HepG2 (cell line): Measurements from ENCODE around the gene ATP6V0E2. TPM values are rescaled to one million over a fixed set of nuclear protein-coding genes. Genes with fewer than 3 reads are reported as not detected.

Experiments
- CENPT ChIP-seq: sonication (generic); formaldehyde crosslinking; IDR thresholded peaks from 2 replicates; pipeline ENCODE4 v1.8.0; 2022; ENCODE audit warnings: low read depth, mild to moderate bottlenecking, moderate library complexity, missing genetic modification reagents
- CERS6 ChIP-seq: sonication (generic); formaldehyde crosslinking; IDR thresholded peaks from 2 replicates; pipeline ENCODE4 v1.5.0; 2020; ENCODE audit warnings: missing genetic modification reagents
- ETV5 ChIP-seq: IDR thresholded peaks from 2 replicates; pipeline ENCODE4 v1.6.1; 2018; ENCODE audit warnings: missing biosample characterization, missing genetic modification reagents, inconsistent platforms, borderline replicate concordance
- HOXA3 ChIP-seq: sonication (generic); formaldehyde crosslinking; IDR thresholded peaks from 2 replicates; pipeline ENCODE4 v1.5.0; 2020; ENCODE audit warnings: missing genetic modification reagents
- JARID2 ChIP-seq: sonication (generic); formaldehyde crosslinking; IDR thresholded peaks from 2 replicates; pipeline ENCODE4 v1.8.1; 2023; ENCODE audit warnings: missing genetic modification reagents, inconsistent platforms; ENCODE audit not compliant: insufficient replicate concordance
- RCOR2 ChIP-seq: IDR thresholded peaks from 2 replicates; pipeline ENCODE4 v1.6.1; 2016; ENCODE audit warnings: missing biosample characterization, missing genetic modification reagents
- STAT6 ChIP-seq: sonication (generic); formaldehyde crosslinking; IDR thresholded peaks from 2 replicates; pipeline ENCODE4 v1.4.0; 2020; ENCODE audit warnings: missing genetic modification reagents, mild to moderate bottlenecking, borderline replicate concordance
- ZNF460 ChIP-seq: sonication (generic); formaldehyde crosslinking; IDR thresholded peaks from 2 replicates; pipeline ENCODE4 v1.5.1; 2020; ENCODE audit warnings: missing genetic modification reagents, mild to moderate bottlenecking, borderline replicate concordance
- ZNF550 ChIP-seq: sonication (generic); formaldehyde crosslinking; IDR thresholded peaks from 2 replicates; pipeline ENCODE4 v1.4.0; 2020; ENCODE audit warnings: mild to moderate bottlenecking, missing genetic modification reagents, borderline replicate concordance
- polyA plus RNA-seq, 8 experiments: library from polyadenylated mRNA; depleted of rRNA in 3 of 8; stranded (reverse) in 7 of 8; unstranded in 1 of 8; fragments of >200 nt; fragmentation: Illumina TruSeq in 4 of 8; extraction: Trizol in 4 of 8; gene quantifications; 2 replicates each; pipeline versions ENCODE4 v1.2.1 to v1.2.3, GENCODE V29; 2011 to 2016; ENCODE audit warnings: low read depth in 4 of 8, missing spikeins in 1 of 8, mixed read lengths in 1 of 8; ENCODE audit not compliant: insufficient read depth in 1 of 8
- total RNA-seq, 5 experiments: library from RNA; depleted of rRNA; stranded (reverse); fragments of >200 nt; fragmentation: Illumina TruSeq; extraction: Trizol; gene quantifications; 2 replicates each; pipeline ENCODE4 v1.2.3, GENCODE V29; 2016; ENCODE audit warnings: low read depth in 1 of 5
- TF ChIP-seq, protein P1 (sequence below): sonication (generic); formaldehyde crosslinking; IDR thresholded peaks from 2 replicates; pipeline ENCODE4 v1.4.0; 2020; ENCODE audit warnings: mild to moderate bottlenecking, missing genetic modification reagents
- TF ChIP-seq, protein P2 (sequence below): fragments of 450-650 bp; IDR thresholded peaks from 2 replicates; pipeline ENCODE4 v1.6.1; 2016
- TF ChIP-seq, protein P3 (sequence below), 2 experiments: sonication (generic) in 1 of 2; formaldehyde crosslinking in 1 of 2; IDR thresholded peaks; 2 replicates each; pipeline versions ENCODE4 v1.4.0 to v1.6.1; 2016 to 2020; ENCODE audit warnings: borderline replicate concordance in 1 of 2, low read depth in 1 of 2, mild to moderate bottlenecking in 1 of 2, missing genetic modification reagents in 1 of 2

ATP6V0E2 gene
- total and polyA plus RNA-seq, 2 of the 13 experiments (the other 11 are each of a cell fraction or from before 2014, with no cell fraction given): 36.8 to 203 TPM

GRCh38 chr7:149838224-149838991 lies 35.4 kb upstream of the ATP6V0E2 start, which contains the start of gene ZNF862 (continued):
- TF ChIP-seq, protein P1, sequence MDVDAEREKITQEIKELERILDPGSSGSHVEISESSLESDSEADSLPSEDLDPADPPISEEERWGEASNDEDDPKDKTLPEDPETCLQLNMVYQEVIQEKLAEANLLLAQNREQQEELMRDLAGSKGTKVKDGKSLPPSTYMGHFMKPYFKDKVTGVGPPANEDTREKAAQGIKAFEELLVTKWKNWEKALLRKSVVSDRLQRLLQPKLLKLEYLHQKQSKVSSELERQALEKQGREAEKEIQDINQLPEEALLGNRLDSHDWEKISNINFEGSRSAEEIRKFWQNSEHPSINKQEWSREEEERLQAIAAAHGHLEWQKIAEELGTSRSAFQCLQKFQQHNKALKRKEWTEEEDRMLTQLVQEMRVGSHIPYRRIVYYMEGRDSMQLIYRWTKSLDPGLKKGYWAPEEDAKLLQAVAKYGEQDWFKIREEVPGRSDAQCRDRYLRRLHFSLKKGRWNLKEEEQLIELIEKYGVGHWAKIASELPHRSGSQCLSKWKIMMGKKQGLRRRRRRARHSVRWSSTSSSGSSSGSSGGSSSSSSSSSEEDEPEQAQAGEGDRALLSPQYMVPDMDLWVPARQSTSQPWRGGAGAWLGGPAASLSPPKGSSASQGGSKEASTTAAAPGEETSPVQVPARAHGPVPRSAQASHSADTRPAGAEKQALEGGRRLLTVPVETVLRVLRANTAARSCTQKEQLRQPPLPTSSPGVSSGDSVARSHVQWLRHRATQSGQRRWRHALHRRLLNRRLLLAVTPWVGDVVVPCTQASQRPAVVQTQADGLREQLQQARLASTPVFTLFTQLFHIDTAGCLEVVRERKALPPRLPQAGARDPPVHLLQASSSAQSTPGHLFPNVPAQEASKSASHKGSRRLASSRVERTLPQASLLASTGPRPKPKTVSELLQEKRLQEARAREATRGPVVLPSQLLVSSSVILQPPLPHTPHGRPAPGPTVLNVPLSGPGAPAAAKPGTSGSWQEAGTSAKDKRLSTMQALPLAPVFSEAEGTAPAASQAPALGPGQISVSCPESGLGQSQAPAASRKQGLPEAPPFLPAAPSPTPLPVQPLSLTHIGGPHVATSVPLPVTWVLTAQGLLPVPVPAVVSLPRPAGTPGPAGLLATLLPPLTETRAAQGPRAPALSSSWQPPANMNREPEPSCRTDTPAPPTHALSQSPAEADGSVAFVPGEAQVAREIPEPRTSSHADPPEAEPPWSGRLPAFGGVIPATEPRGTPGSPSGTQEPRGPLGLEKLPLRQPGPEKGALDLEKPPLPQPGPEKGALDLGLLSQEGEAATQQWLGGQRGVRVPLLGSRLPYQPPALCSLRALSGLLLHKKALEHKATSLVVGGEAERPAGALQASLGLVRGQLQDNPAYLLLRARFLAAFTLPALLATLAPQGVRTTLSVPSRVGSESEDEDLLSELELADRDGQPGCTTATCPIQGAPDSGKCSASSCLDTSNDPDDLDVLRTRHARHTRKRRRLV: no peak
- TF ChIP-seq ZNF460 (CRISPR knock-in tag) (no peak), CERS6 (CRISPR knock-in tag) (no peak), CENPT (CRISPR knock-in tag) (no peak), RCOR2 (CRISPR knock-in tag) (no peak), ZNF550 (CRISPR knock-in tag) (no peak), ETV5 (peak; percentile 45; the same call in 1 of the 2 replicates), HOXA3 (CRISPR knock-in tag) (peak; percentile 51; the same call in 1 of the 2 replicates), STAT6 (CRISPR knock-in tag) (no peak), JARID2 (CRISPR knock-in tag) (no peak)
- TF ChIP-seq, protein P2, sequence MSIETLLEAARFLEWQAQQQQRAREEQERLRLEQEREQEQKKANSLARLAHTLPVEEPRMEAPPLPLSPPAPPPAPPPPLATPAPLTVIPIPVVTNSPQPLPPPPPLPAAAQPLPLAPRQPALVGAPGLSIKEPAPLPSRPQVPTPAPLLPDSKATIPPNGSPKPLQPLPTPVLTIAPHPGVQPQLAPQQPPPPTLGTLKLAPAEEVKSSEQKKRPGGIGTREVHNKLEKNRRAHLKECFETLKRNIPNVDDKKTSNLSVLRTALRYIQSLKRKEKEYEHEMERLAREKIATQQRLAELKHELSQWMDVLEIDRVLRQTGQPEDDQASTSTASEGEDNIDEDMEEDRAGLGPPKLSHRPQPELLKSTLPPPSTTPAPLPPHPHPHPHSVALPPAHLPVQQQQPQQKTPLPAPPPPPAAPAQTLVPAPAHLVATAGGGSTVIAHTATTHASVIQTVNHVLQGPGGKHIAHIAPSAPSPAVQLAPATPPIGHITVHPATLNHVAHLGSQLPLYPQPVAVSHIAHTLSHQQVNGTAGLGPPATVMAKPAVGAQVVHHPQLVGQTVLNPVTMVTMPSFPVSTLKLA: no peak
- TF ChIP-seq, protein P3, sequence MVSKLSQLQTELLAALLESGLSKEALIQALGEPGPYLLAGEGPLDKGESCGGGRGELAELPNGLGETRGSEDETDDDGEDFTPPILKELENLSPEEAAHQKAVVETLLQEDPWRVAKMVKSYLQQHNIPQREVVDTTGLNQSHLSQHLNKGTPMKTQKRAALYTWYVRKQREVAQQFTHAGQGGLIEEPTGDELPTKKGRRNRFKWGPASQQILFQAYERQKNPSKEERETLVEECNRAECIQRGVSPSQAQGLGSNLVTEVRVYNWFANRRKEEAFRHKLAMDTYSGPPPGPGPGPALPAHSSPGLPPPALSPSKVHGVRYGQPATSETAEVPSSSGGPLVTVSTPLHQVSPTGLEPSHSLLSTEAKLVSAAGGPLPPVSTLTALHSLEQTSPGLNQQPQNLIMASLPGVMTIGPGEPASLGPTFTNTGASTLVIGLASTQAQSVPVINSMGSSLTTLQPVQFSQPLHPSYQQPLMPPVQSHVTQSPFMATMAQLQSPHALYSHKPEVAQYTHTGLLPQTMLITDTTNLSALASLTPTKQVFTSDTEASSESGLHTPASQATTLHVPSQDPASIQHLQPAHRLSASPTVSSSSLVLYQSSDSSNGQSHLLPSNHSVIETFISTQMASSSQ (IDR thresholded peaks at IDR 0.05; ENCODE audit: low read depth): no peak
- TF ChIP-seq, protein P3 (CRISPR knock-in tag; IDR thresholded peaks at IDR 0.05; ENCODE audit: borderline replicate concordance): peak; percentile 70; the same call in 1 of the 2 replicates
